BLaER1 (cell line): ENCODE measurements around the gene KAT2B.

Source experiments
- H3K27ac ChIP-seq: shearing (Covaris generic); formaldehyde crosslinking; 2 replicates; pipeline ENCODE4 v1.8.1; 2022
- H3K27me3 ChIP-seq: shearing (Covaris generic); formaldehyde crosslinking; 2 replicates; pipeline ENCODE4 v1.8.1; 2022
- H3K36me3 ChIP-seq: shearing (Covaris generic); formaldehyde crosslinking; 2 replicates; pipeline ENCODE4 v1.8.1; 2022
- H3K4me1 ChIP-seq: shearing (Covaris generic); formaldehyde crosslinking; 2 replicates; pipeline ENCODE4 v1.8.1; 2022
- H3K4me2 ChIP-seq: shearing (Covaris generic); formaldehyde crosslinking; 2 replicates; pipeline ENCODE4 v1.8.1; 2022
- H3K4me3 ChIP-seq: shearing (Covaris generic); formaldehyde crosslinking; 2 replicates; pipeline ENCODE4 v1.8.1; 2022
- H3K9ac ChIP-seq: shearing (Covaris generic); formaldehyde crosslinking; 2 replicates; pipeline ENCODE4 v1.8.1; 2022
- H3K9me3 ChIP-seq: shearing (Covaris generic); formaldehyde crosslinking; 2 replicates; pipeline ENCODE4 v1.8.1; 2022
- H4K20me1 ChIP-seq: shearing (Covaris generic); formaldehyde crosslinking; 2 replicates; pipeline ENCODE4 v1.8.1; 2022
- Cebpa-rat ChIP-seq: shearing (Covaris generic); IDR thresholded peaks from 2 replicates; pipeline ENCODE4 v1.8.1; 2022

The KAT2B gene

GRCh38 chr3:20080956-20081554 lies 40.8 kb downstream of the KAT2B start:
- Histone ChIP-seq H3K9ac (no peak overlapping the region), H3K27ac (no peak overlapping the region), H3K4me3 (no peak overlapping the region), H3K27me3 (no peaks in the 10 kb centered on the region), H3K4me2 (peak overlapping the region; percentile 6; the same call in 1 of the 2 replicates), H3K4me1 (peaks cover 6% of the 10 kb centered on the region; the same call in 1 of the 2 replicates), H3K9me3 (no peaks in the 10 kb centered on the region), H3K36me3 (peaks cover 2% of the 10 kb centered on the region), H4K20me1 (no peaks in the 10 kb centered on the region)
- TF ChIP-seq Cebpa-rat: no peak

GRCh38 chr3:20083253-20083652 lies 43.0 kb downstream of the KAT2B start:
- H4K20me1 ChIP-seq: no peaks in the 10 kb centered on the region
- H3K9ac ChIP-seq: no peak overlapping the region
- H3K27me3 ChIP-seq: no peaks in the 10 kb centered on the region
- TF ChIP-seq Cebpa-rat: no peak
- no peak overlapping the region for H3K4me3 ChIP-seq
- peaks cover 9% of the 10 kb centered on the region for H3K36me3 ChIP-seq
- H3K9me3 ChIP-seq: no peaks in the 10 kb centered on the region; the same call in 1 of the 2 replicates
- H3K4me2 ChIP-seq: no peak overlapping the region
- no peak overlapping the region for H3K27ac ChIP-seq
- peaks cover 6% of the 10 kb centered on the region; the same call in 1 of the 2 replicates for H3K4me1 ChIP-seq

- Histone ChIP-seq H3K9me3 (peaks cover 3% of the 10 kb centered on the region; the same call in 1 of the 2 replicates), H3K4me3 (no peak overlapping the region), H3K4me2 (no peak overlapping the region), H3K9ac (no peak overlapping the region), H3K27me3 (no peaks in the 10 kb centered on the region), H3K27ac (no peak overlapping the region), H3K4me1 (peaks cover 6% of the 10 kb centered on the region; the same call in 1 of the 2 replicates), H3K36me3 (peaks cover 9% of the 10 kb centered on the region), H4K20me1 (no peaks in the 10 kb centered on the region)
- no peak for TF ChIP-seq Cebpa-rat
Observed at GRCh38 chr3:20083953-20084352, 43.7 kb downstream of the KAT2B start.

GRCh38 chr3:20091331-20092047 lies 51.2 kb downstream of the KAT2B start:
- peaks cover 15% of the 10 kb centered on the region for H3K36me3 ChIP-seq
- H3K27ac ChIP-seq: no peak overlapping the region
- H3K4me3 ChIP-seq: no peak overlapping the region
- peaks cover 23% of the 10 kb centered on the region for H3K9me3 ChIP-seq
- TF ChIP-seq Cebpa-rat: no peak
- H3K27me3 ChIP-seq: no peaks in the 10 kb centered on the region
- no peak overlapping the region for H3K9ac ChIP-seq
- no peaks in the 10 kb centered on the region for H3K4me1 ChIP-seq
- H3K4me2 ChIP-seq: no peak overlapping the region
- H4K20me1 ChIP-seq: no peaks in the 10 kb centered on the region

- Histone ChIP-seq H3K4me2 (no peak overlapping the region), H3K9ac (no peak overlapping the region), H3K27ac (no peak overlapping the region), H3K36me3 (peaks cover 20% of the 10 kb centered on the region), H4K20me1 (no peaks in the 10 kb centered on the region), H3K4me1 (no peaks in the 10 kb centered on the region), H3K9me3 (peaks cover 5% of the 10 kb centered on the region), H3K27me3 (no peaks in the 10 kb centered on the region), H3K4me3 (no peak overlapping the region)
- TF ChIP-seq Cebpa-rat: no peak
Observed at GRCh38 chr3:20095470-20095869, 55.2 kb downstream of the KAT2B start.

- no peak overlapping the region for H3K27ac ChIP-seq
- no peak for TF ChIP-seq Cebpa-rat
- H3K9me3 ChIP-seq: no peaks in the 10 kb centered on the region
- H4K20me1 ChIP-seq: no peaks in the 10 kb centered on the region
- H3K4me2 ChIP-seq: no peak overlapping the region
- no peaks in the 10 kb centered on the region; the same call in 1 of the 2 replicates for H3K4me1 ChIP-seq
- H3K9ac ChIP-seq: no peak overlapping the region
- H3K4me3 ChIP-seq: no peak overlapping the region
- H3K36me3 ChIP-seq: peaks cover 20% of the 10 kb centered on the region
- H3K27me3 ChIP-seq: no peaks in the 10 kb centered on the region
Observed at GRCh38 chr3:20096135-20096685, 56.0 kb downstream of the KAT2B start.

- no peaks in the 10 kb centered on the region for H4K20me1 ChIP-seq
- H3K36me3 ChIP-seq: peaks cover 20% of the 10 kb centered on the region
- no peak overlapping the region for H3K27ac ChIP-seq
- no peaks in the 10 kb centered on the region; the same call in 1 of the 2 replicates for H3K4me1 ChIP-seq
- no peak overlapping the region for H3K9ac ChIP-seq
- no peaks in the 10 kb centered on the region for H3K27me3 ChIP-seq
- no peak for TF ChIP-seq Cebpa-rat
- H3K4me3 ChIP-seq: no peak overlapping the region
- no peak overlapping the region for H3K4me2 ChIP-seq
- H3K9me3 ChIP-seq: no peaks in the 10 kb centered on the region
Observed at GRCh38 chr3:20097015-20097414, 56.8 kb downstream of the KAT2B start.

- H3K4me3 ChIP-seq: no peak overlapping the region
- no peaks in the 10 kb centered on the region for H3K27me3 ChIP-seq
- H3K27ac ChIP-seq: no peak overlapping the region
- H3K4me2 ChIP-seq: no peak overlapping the region
- H3K9ac ChIP-seq: no peak overlapping the region
- no peaks in the 10 kb centered on the region for H3K9me3 ChIP-seq
- H3K36me3 ChIP-seq: peaks cover 20% of the 10 kb centered on the region
- H4K20me1 ChIP-seq: no peaks in the 10 kb centered on the region
- TF ChIP-seq Cebpa-rat: no peak
- peaks cover 7% of the 10 kb centered on the region for H3K4me1 ChIP-seq
Observed at GRCh38 chr3:20099060-20099459, 58.8 kb downstream of the KAT2B start.

- no peak overlapping the region for H3K27ac ChIP-seq
- no peak for TF ChIP-seq Cebpa-rat
- H3K9ac ChIP-seq: no peak overlapping the region
- H4K20me1 ChIP-seq: no peaks in the 10 kb centered on the region
- no peak overlapping the region for H3K4me3 ChIP-seq
- H3K27me3 ChIP-seq: no peaks in the 10 kb centered on the region
- peaks cover 16% of the 10 kb centered on the region for H3K36me3 ChIP-seq
- no peaks in the 10 kb centered on the region for H3K9me3 ChIP-seq
- H3K4me1 ChIP-seq: peaks cover 18% of the 10 kb centered on the region
- H3K4me2 ChIP-seq: no peak overlapping the region
Observed at GRCh38 chr3:20100151-20100550, 59.9 kb downstream of the KAT2B start.

- Histone ChIP-seq H3K27ac (no peak overlapping the region), H3K4me2 (no peak overlapping the region), H3K9ac (no peak overlapping the region), H3K27me3 (no peaks in the 10 kb centered on the region), H3K9me3 (no peaks in the 10 kb centered on the region), H3K36me3 (peaks cover 7% of the 10 kb centered on the region), H3K4me3 (no peak overlapping the region), H3K4me1 (peaks cover 27% of the 10 kb centered on the region), H4K20me1 (no peaks in the 10 kb centered on the region)
- no peak for TF ChIP-seq Cebpa-rat
Observed at GRCh38 chr3:20101041-20101440, 60.8 kb downstream of the KAT2B start.
